Thyroid gland (tissue), 4 donors: ENCODE data around the gene FLII. TPM values are rescaled to one million over a fixed set of nuclear protein-coding genes. Genes with fewer than 3 reads are reported as not detected.

Experiments
- DNase-seq, 2 donors: peaks; one replicate each; pipeline ENCODE4 v3.0.0-alpha.2; 2019
- H3K27ac ChIP-seq, 3 donors: fragments of 200-600 bp; sonication (generic); 1 replicate in 2 of 3; 2 replicates in 1 of 3; pipeline ENCODE4 v1.5.1; 2016 to 2019; ENCODE audit warnings: mild to moderate bottlenecking in 1 of 3, moderate library complexity in 1 of 3
- H3K27me3 ChIP-seq: fragments of 200-600 bp; sonication (generic); one replicate; pipeline ENCODE4 v1.5.1; 2019
- H3K36me3 ChIP-seq, 2 donors: fragments of 200-600 bp; sonication (generic); one replicate each; pipeline ENCODE4 v1.5.1; 2016 to 2019
- H3K4me1 ChIP-seq, 2 donors: fragments of 200-600 bp; sonication (generic); one replicate each; pipeline ENCODE4 v1.5.1; 2017 to 2019
- H3K4me3 ChIP-seq, 3 donors: fragments of 200-600 bp; sonication (generic); replicated peaks in 1 of 3; 1 replicate in 2 of 3; 2 replicates in 1 of 3; pipeline ENCODE4 v1.5.1; 2016; ENCODE audit warnings: mild to moderate bottlenecking in 1 of 3
- H3K9me3 ChIP-seq: fragments of 200-600 bp; sonication (generic); one replicate; pipeline ENCODE4 v1.5.1; 2017
- POLR2A ChIP-seq, 2 donors: fragments of 450-650 bp; IDR thresholded peaks; one replicate each; pipeline ENCODE4 v1.6.1; 2017; ENCODE audit warnings: antibody characterized with exemption in 2 of 2, mild to moderate bottlenecking in 2 of 2, moderate library complexity in 1 of 2
- WGBS, 2 donors: methylation state at CpG; one replicate each; pipeline ENCODE4 v1.1.5; 2017; 5-methylcytosine and 5-hydroxymethylcytosine counted together
- intact Hi-C: fragments of 100-400 bp; cut with DNase I; formaldehyde crosslinking; loops from one replicate; pipeline ENCODE4 v1.15.1; 2023
- total RNA-seq, 4 donors: library from RNA; depleted of rRNA; stranded (reverse); fragments of >200 nt; gene quantifications; one replicate each; pipeline ENCODE4 v1.2.3, GENCODE V29; 2016
- TF ChIP-seq, protein P1 (sequence below), 6 experiments: fragments of 200-600 bp in 3 of 6; fragments of 450-650 bp in 3 of 6; sonication (generic) in 3 of 6; IDR thresholded peaks; one replicate each; pipeline ENCODE4 v1.5.1; 2016 to 2019; ENCODE audit warnings: antibody characterized with exemption in 6 of 6, mild to moderate bottlenecking in 2 of 6, inconsistent platforms in 1 of 6, moderate library complexity in 1 of 6

Gene FLII
- total RNA-seq, 4 donors from 2014 or later: 231 to 259 (median 241) TPM

DNA sequence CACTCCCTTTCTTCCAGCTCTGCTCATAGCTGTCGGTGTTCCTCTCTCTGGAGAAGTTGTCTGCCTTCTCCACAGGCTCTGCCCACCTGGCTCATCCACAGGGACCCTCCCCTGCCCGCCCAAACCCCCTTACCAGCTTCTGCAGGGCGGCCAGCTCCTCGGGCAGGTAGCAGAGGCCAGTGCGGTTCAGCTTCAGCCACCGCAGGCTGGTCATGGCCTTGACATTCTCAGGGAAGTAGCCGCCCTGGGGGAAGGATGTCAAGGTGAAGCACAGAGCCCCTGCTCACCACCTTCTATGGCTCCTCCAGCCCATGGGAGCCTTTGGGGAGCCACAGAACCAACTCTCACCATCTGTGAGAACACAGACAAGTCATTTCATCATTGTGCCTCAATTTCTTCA lies 1.8 kb downstream of the FLII start:
- Histone ChIP-seq H3K36me3 (peaks cover 34 to 44% of the 10 kb centered on the region in 2 donors), H3K27me3 (no peaks in the 10 kb centered on the region), H3K4me3 (no peak overlapping the region), H3K4me1 (peaks cover 31 to 38% of the 10 kb centered on the region in 2 donors), H3K9me3 (no peaks in the 10 kb centered on the region), H3K27ac (peak overlapping the region in 1 of 3 donors; percentile 97)
- intact Hi-C loops: loop anchor here (5.0 kb wide), 1 partner anchor 61 kb away; the partner anchor contains the start of gene SMCR8
- WGBS, 2 donors: 86 to 94% methylated on average over 2 to 7 of the region's 7 CpGs
- DNase-seq: no peak
- no peak for TF ChIP-seq POLR2A (IDR thresholded peaks at IDR 0.05)
- TF ChIP-seq, protein P1, sequence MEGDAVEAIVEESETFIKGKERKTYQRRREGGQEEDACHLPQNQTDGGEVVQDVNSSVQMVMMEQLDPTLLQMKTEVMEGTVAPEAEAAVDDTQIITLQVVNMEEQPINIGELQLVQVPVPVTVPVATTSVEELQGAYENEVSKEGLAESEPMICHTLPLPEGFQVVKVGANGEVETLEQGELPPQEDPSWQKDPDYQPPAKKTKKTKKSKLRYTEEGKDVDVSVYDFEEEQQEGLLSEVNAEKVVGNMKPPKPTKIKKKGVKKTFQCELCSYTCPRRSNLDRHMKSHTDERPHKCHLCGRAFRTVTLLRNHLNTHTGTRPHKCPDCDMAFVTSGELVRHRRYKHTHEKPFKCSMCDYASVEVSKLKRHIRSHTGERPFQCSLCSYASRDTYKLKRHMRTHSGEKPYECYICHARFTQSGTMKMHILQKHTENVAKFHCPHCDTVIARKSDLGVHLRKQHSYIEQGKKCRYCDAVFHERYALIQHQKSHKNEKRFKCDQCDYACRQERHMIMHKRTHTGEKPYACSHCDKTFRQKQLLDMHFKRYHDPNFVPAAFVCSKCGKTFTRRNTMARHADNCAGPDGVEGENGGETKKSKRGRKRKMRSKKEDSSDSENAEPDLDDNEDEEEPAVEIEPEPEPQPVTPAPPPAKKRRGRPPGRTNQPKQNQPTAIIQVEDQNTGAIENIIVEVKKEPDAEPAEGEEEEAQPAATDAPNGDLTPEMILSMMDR (IDR thresholded peaks at IDR 0.05): no peak

DNA sequence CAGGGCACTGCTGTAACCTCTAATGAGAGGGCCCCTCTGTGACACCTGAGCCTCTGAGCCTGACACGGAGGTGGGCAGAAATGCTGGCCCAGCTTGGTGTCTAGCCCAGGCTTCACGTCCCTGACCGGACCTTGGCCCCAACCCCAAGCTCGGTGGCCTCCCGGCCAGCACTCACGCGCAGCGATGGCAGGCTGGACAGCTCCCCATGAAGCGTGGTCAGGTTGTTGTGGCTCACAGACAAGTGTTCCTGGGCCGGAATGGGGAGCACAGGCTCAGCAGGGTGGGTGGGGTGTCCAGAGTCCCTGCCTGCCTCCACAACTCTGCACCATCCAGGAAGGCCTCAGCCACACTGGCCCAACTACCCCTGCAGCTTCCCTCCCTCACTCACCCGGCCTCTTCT lies 2.2 kb downstream of the FLII start:
- H3K36me3 ChIP-seq: peaks cover 39 to 49% of the 10 kb centered on the region in 2 donors
- TF ChIP-seq, protein P1 (IDR thresholded peaks at IDR 0.05): no peak
- TF ChIP-seq POLR2A (IDR thresholded peaks at IDR 0.05): no peak
- peaks cover 27 to 34% of the 10 kb centered on the region in 2 donors for H3K4me1 ChIP-seq
- H3K4me3 ChIP-seq: no peak overlapping the region
- intact Hi-C loops: loop anchor here (5.0 kb wide), 1 partner anchor 61 kb away; the partner anchor contains the start of gene SMCR8
- H3K9me3 ChIP-seq: no peaks in the 10 kb centered on the region
- no peaks in the 10 kb centered on the region for H3K27me3 ChIP-seq
- DNase-seq: no peak
- 88 to 89% methylated on average over 5 to 11 of the region's 11 CpGs for WGBS, 2 donors
- no peak overlapping the region for H3K27ac ChIP-seq

DNA sequence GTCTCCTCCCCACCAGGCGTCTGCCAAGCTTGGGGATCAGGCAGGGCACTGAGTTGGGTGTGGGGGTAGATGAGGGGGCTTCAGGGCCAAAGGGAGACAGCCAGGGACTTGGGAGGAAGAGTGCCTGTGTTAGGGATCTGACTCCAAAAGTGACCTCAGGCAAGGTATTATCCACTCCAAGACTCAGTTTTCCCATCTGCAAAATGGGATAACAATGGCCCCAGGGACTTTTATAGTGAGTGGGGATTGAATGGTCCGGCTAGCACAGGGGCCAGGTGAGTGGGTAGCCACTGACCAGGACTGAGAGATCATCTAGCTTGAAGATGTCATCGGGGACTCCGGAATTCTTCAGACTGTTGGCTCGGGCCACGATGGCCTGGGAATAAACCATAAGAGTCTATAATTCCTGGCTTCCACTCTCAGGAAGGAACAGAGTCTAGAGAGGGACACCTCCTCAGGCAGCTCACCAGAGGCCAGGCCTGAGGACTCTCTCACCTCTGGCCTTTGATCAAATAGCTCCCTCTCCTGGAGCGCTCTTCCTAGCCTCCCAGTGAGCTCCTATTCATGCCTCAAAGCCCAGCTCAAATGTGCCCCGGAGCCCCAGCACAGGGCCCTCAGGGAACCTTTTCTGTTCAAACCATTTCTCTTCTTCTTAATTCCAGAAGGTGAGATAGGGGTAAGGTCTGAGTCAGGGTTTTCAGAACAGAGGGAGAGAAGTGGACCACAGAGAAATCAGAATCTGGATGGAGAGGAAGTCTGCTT lies 3.5 kb downstream of the FLII start:
- Histone ChIP-seq H3K9me3 (no peaks in the 10 kb centered on the region), H3K4me3 (no peak overlapping the region), H3K27me3 (no peaks in the 10 kb centered on the region), H3K4me1 (peaks cover 22 to 29% of the 10 kb centered on the region in 2 donors), H3K36me3 (peaks cover 50 to 60% of the 10 kb centered on the region in 2 donors), H3K27ac (no peak overlapping the region)
- intact Hi-C loops: loop anchor here (5.0 kb wide), 1 partner anchor 62 kb away; the partner anchor contains the start of gene SMCR8
- 94 to 96% methylated on average over 7 to 8 of the region's 8 CpGs for WGBS, 2 donors
- no peak for TF ChIP-seq POLR2A (IDR thresholded peaks at IDR 0.05)
- TF ChIP-seq, protein P1 (IDR thresholded peaks at IDR 0.05): no peak
- DNase-seq: no peak

DNA sequence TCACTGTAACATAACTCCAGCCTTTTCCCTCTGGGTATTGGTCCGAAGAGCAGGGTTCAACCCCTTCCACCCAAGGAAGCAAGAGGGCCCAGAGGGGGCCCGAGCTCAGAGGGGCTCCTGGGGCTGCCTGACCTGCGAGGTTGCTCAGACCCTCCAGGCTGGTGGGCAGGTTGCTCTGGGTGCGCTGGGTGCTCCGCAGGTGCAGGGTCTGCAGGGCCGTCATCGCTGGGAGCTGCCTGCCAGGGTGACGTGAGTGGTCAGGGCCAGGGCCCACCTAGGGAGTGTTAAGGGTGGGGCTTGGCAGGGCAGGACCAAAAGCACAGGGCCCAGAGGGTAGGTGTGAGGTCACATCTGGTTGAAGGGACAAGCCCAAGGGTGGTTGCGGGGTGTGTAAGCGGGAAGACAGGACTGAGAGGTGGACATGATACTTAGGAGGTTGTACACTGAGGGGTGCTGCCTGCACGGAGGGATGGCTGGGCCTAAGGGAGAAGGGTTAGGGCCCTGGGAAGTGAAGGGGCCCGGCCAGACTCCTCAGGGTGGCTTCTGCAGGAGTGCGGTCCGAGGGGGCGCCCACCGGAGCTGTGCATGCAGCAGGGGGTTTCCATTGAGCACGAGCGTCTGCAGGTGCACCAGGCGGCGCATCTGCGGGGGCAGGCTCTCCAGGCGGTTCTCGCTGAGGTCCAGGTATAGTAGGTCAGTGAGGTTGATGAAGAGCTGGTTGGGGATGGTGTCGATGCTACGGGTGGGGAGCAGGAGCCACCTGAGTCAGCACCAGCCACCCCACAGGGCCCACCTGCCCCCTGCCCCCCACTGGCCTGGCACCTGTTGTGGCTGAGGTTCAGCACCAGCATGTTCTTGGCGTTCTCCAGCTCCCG lies 4.4 kb downstream of the FLII start:
- no peaks in the 10 kb centered on the region for H3K9me3 ChIP-seq
- peaks cover 53 to 62% of the 10 kb centered on the region in 2 donors for H3K36me3 ChIP-seq
- DNase-seq: no peak
- WGBS, 2 donors: 91 to 96% methylated on average over 23 to 27 of the region's 27 CpGs
- H3K27me3 ChIP-seq: no peaks in the 10 kb centered on the region
- intact Hi-C loops: no loop called here
- H3K27ac ChIP-seq: no peak overlapping the region
- H3K4me3 ChIP-seq: no peak overlapping the region
- TF ChIP-seq, protein P1 (IDR thresholded peaks at IDR 0.05): no peak
- no peak for TF ChIP-seq POLR2A (IDR thresholded peaks at IDR 0.05)
- H3K4me1 ChIP-seq: peaks cover 17 to 20% of the 10 kb centered on the region in 2 donors
